K562 treated with DMSO at 1 percent for 12 hours (cell line): ENCODE results near the gene FFAR4. TPM values are rescaled to one million over a fixed set of nuclear protein-coding genes. Genes with fewer than 3 reads are reported as not detected.

Experiments
- total RNA-seq: library from RNA; unstranded; fragments of 300-600 nt; gene quantifications from 2 replicates; pipeline ENCODE4 v1.2.3, GENCODE V29; 2022; ENCODE audit not compliant: insufficient read depth

The FFAR4 gene
- total RNA-seq, result not detected in 2 replicates

GRCh38 chr10:93566435-93567276, at the start of gene FFAR4:
TSS of gene FFAR4 (plus strand) at chr10:93566665. CDS start at chr10:93566721, 56 bp downstream.

GRCh38 chr10:93601146-93601773, 34.8 kb downstream of the FFAR4 start, which contains the start of gene RBP4:
TSS of gene RBP4 (minus strand) at chr10:93601235. CDS start at chr10:93601028, 207 bp downstream.

GRCh38 chr10:93612311-93612710, 45.8 kb downstream of the FFAR4 start, which contains the start of gene PDE6C:
TSS of gene PDE6C (plus strand) at chr10:93612537. CDS start at chr10:93612726, 189 bp downstream.

Other genes starting within 250 kb of the FFAR4 start
- not detected in 2 replicates for gene MYOF, start 84.3 kb upstream of the FFAR4 start, total RNA-seq
- gene CEP55, start 70.1 kb upstream of the FFAR4 start, total RNA-seq, result 6.7 and 15.7 TPM in 2 replicates
- not detected in 2 replicates for gene RBP4, start 34.6 kb downstream of the FFAR4 start, total RNA-seq
- gene PDE6C, start 45.9 kb downstream of the FFAR4 start, total RNA-seq, result not detected in 2 replicates
- 3.1 and 6.2 TPM in 2 replicates for gene FRA10AC1, start 135.9 kb downstream of the FFAR4 start, total RNA-seq
- gene LGI1, start 191.3 kb downstream of the FFAR4 start, total RNA-seq, result not detected in 2 replicates